Endothelial cell of umbilical vein (primary cell): ENCODE results near the gene DAAM1. TPM values are rescaled to one million over a fixed set of nuclear protein-coding genes. Genes with fewer than 3 reads are reported as not detected.

ENCODE experiments used
- BruUV-seq: library from RNA; stranded (reverse); fragments of 400-500 nt; replicated peaks from 2 replicates; lab custom pipeline; 2021; lab: Mats Ljungman, UMichigan
- CTCF ChIA-PET: fragments of 300-600, 350-600 bp; sonication (Branson Sonifier 250); formaldehyde crosslinking; loops from one replicate; lab custom pipeline; 2021; ENCODE audit warnings: antibody characterized with exemption, inconsistent platforms; lab: Charles Lee
- POLR2A ChIA-PET: fragments of 300-600, 350-600 bp; sonication (Branson Sonifier 250); formaldehyde crosslinking; loops from one replicate; lab custom pipeline; 2021; ENCODE audit warnings: antibody characterized with exemption, inconsistent platforms; lab: Charles Lee
- DNase-seq: peaks from one replicate; pipeline ENCODE4 v3.0.0-alpha.2; 2011; ENCODE audit warnings: low read depth, low spot score
- FAIRE-seq: peaks from 2 replicates; lab custom pipeline; 2011; peaks lifted over from hg19 to GRCh38; lab: Jason Lieb, UNC
- H2AFZ ChIP-seq: 2 replicates; pipeline ENCODE4 v1.6.0; 2012; ENCODE audit warnings: low read depth, low read length, control low read depth, inconsistent platforms
- H3K27ac ChIP-seq: 2 replicates; pipeline ENCODE4 v1.5.1; 2011; ENCODE audit warnings: low read depth, mild to moderate bottlenecking, control low read depth, low read length, moderate library complexity; ENCODE audit not compliant: insufficient read depth
- H3K27me3 ChIP-seq, 2 experiments: 2 replicates each; pipeline versions ENCODE4 v1.6.0 to v1.6.1; 2011; ENCODE audit warnings: low read length in 2 of 2, mixed read lengths in 1 of 2; ENCODE audit not compliant: control insufficient read depth in 2 of 2, insufficient read depth in 2 of 2
- H3K36me3 ChIP-seq, 2 experiments: 2 replicates in 1 of 2; 3 replicates in 1 of 2; pipeline ENCODE4 v1.5.1; 2011; ENCODE audit warnings: low read length in 2 of 2, mild to moderate bottlenecking in 1 of 2, moderate library complexity in 1 of 2; ENCODE audit not compliant: control insufficient read depth in 2 of 2, insufficient read depth in 2 of 2; ENCODE audit errors: extremely low read depth in 1 of 2
- H3K4me1 ChIP-seq: 3 replicates; pipeline ENCODE4 v1.5.1; 2011; ENCODE audit warnings: mild to moderate bottlenecking, low read length; ENCODE audit not compliant: control insufficient read depth, insufficient read depth; ENCODE audit errors: extremely low read depth
- H3K4me2 ChIP-seq: 2 replicates; pipeline ENCODE4 v1.6.1; 2011; ENCODE audit warnings: low read length, control low read depth, mixed read lengths; ENCODE audit not compliant: insufficient read depth
- H3K4me3 ChIP-seq, 3 experiments: fragments of 200-600 bp in 1 of 3; sonication (generic), shearing (Covaris generic) in 1 of 3; replicated peaks in 1 of 3; 2 replicates each; pipeline ENCODE4 v1.5.1; 2011 to 2016; ENCODE audit warnings: control low read depth in 3 of 3, low read length in 3 of 3, mild to moderate bottlenecking in 2 of 3, inconsistent platforms in 1 of 3, low read depth in 1 of 3, moderate library complexity in 1 of 3; ENCODE audit not compliant: insufficient read depth in 1 of 3
- H3K79me2 ChIP-seq: 2 replicates; pipeline ENCODE4 v1.6.0; 2012; ENCODE audit warnings: low read length, inconsistent platforms; ENCODE audit not compliant: control insufficient read depth, insufficient read depth
- H3K9ac ChIP-seq: replicated peaks from 2 replicates; pipeline ENCODE3; 2011; ENCODE audit warnings: low read length, control low read depth; ENCODE audit not compliant: insufficient read depth; ENCODE audit errors: extremely low read depth
- H3K9me1 ChIP-seq: replicated peaks from 3 replicates; pipeline ENCODE4 v1.6.0; 2011; ENCODE audit warnings: mild to moderate bottlenecking, low read length; ENCODE audit not compliant: control insufficient read depth, insufficient read depth; ENCODE audit errors: extremely low read depth
- H3K9me3 ChIP-seq: replicated peaks from 2 replicates; pipeline ENCODE4 v1.5.1; 2012; ENCODE audit warnings: low read length, inconsistent platforms; ENCODE audit not compliant: control insufficient read depth, insufficient read depth
- H4K20me1 ChIP-seq: replicated peaks from 2 replicates; pipeline ENCODE3; 2011; ENCODE audit warnings: mild to moderate bottlenecking, low read length; ENCODE audit not compliant: control insufficient read depth, insufficient read depth; ENCODE audit errors: extremely low read depth
- CTCF ChIP-seq, 2 donors: IDR thresholded peaks; 1 replicate in 1 of 2; 2 replicates in 1 of 2; pipeline ENCODE4 v1.5.1; 2011; ENCODE audit warnings: low read length in 2 of 2, mild to moderate bottlenecking in 2 of 2, moderate library complexity in 2 of 2, control low read depth in 1 of 2, inconsistent platforms in 1 of 2, low read depth in 1 of 2; ENCODE audit not compliant: insufficient read depth in 1 of 2; ENCODE audit errors: extremely low read depth in 1 of 2
- EZH2 ChIP-seq: IDR thresholded peaks from 2 replicates; pipeline ENCODE4 v1.6.1; 2012; ENCODE audit warnings: borderline replicate concordance, low read depth, mild to moderate bottlenecking, moderate library complexity, low read length, inconsistent platforms; ENCODE audit not compliant: severe bottlenecking
- FOS ChIP-seq: IDR thresholded peaks from 2 replicates; pipeline ENCODE4 v1.6.1; 2011; ENCODE audit warnings: mild to moderate bottlenecking, low read length, moderate library complexity, borderline replicate concordance; ENCODE audit not compliant: insufficient read depth
- GATA2 ChIP-seq: IDR thresholded peaks from 2 replicates; pipeline ENCODE4 v1.7.0; 2011; ENCODE audit warnings: low read depth, mild to moderate bottlenecking, moderate library complexity, mixed read lengths, low read length; ENCODE audit not compliant: insufficient read length, insufficient read depth
- JUN ChIP-seq: IDR thresholded peaks from 2 replicates; pipeline ENCODE4 v1.6.1; 2011; ENCODE audit warnings: borderline replicate concordance, low read depth; ENCODE audit not compliant: insufficient read length, insufficient read depth
- MAX ChIP-seq: IDR thresholded peaks from 2 replicates; pipeline ENCODE4 v1.6.1; 2011; ENCODE audit not compliant: insufficient read depth, insufficient read length
- MYC ChIP-seq: IDR thresholded peaks from one replicate; pipeline ENCODE4 v1.6.1; 2011; ENCODE audit warnings: mild to moderate bottlenecking, low read depth, low read length
- POLR2A ChIP-seq: IDR thresholded peaks from 2 replicates; pipeline ENCODE4 v1.6.1; 2012; ENCODE audit warnings: low read depth, mild to moderate bottlenecking, control low read depth, low read length
- POLR2AphosphoS5 ChIP-seq: IDR thresholded peaks from 2 replicates; pipeline ENCODE4 v1.6.1; 2012; ENCODE audit warnings: low read depth, mild to moderate bottlenecking, control low read depth, low read length, moderate library complexity; ENCODE audit not compliant: insufficient read depth
- dilution Hi-C: fragments of 300-500 bp; cut with MboI; formaldehyde crosslinking; loops from one replicate; pipeline ENCODE4 v1.15.0; 2019; ENCODE audit warnings: low sequenced_read_pairs; ENCODE audit not compliant: extremely low pct_ligation_motif_present
- intact Hi-C: fragments of 100-400 bp; cut with micrococcal nuclease; formaldehyde crosslinking; loops from one replicate; pipeline ENCODE4 v1.10.0; 2022
- polyA plus RNA-seq, 4 experiments: library from polyadenylated mRNA; depleted of rRNA in 3 of 4; stranded (reverse) in 3 of 4; unstranded in 1 of 4; fragments of >200 nt; gene quantifications; 2 replicates each; pipeline versions ENCODE4 v1.2.1 to v1.2.3, GENCODE V29; 2011 to 2012; ENCODE audit warnings: missing spikeins in 1 of 4
- total RNA-seq: library from RNA; stranded (reverse); gene quantifications from 2 replicates; pipeline ENCODE4 v1.2.3, GENCODE V29; 2021

The DAAM1 gene
- total and polyA plus RNA-seq, 2 donors (not counting 3 experiments of a cell fraction or from before 2014, with no cell fraction given) = 10.2 to 25.3 TPM

- DNase-seq = no peak
Measured at GRCh38 chr14:59214702-59215302, 26.3 kb downstream of the DAAM1 start.

More at GRCh38 chr14:59214702-59215302, 26.3 kb downstream of the DAAM1 start:
- FAIRE-seq = no peak
- Histone ChIP-seq H4K20me1 (no peaks in the 10 kb centered on the region), H3K9me1 (no peaks in the 10 kb centered on the region), H3K4me3 (no peak overlapping the region), H3K9me3 (no peaks in the 10 kb centered on the region), H3K27me3 (no peaks in the 10 kb centered on the region), H3K36me3 (no peaks in the 10 kb centered on the region), H3K27ac (no peak overlapping the region), H3K9ac (no peak overlapping the region), H3K4me1 (peaks cover 32% of the 10 kb centered on the region), H2AFZ (no peak overlapping the region), H3K4me2 (no peak overlapping the region), H3K79me2 (peaks cover 39% of the 10 kb centered on the region)
- POLR2A ChIA-PET = no interaction called here
- dilution Hi-C loops (no loop called here), intact Hi-C loops (no loop called here)
- TF ChIP-seq POLR2AphosphoS5 (no peak), JUN (no peak), FOS (no peak), EZH2 (no peak), POLR2A (no peak), MYC (no peak), MAX (no peak), CTCF (IDR thresholded peaks at IDR 0.05; ENCODE audit: extremely low read depth in 1 of 2, insufficient read depth in 1 of 2, low read depth in 1 of 2, low read length in 2 of 2) (no peak), GATA2 (no peak)
- CTCF ChIA-PET = no interaction called here
- BruUV-seq = no TSS peak
